OCI-LY3 (cell line): Measurements from ENCODE around the gene HS1BP3.

ENCODE experiments used
- H2AFZ ChIP-seq: fragments of 200-600, 300-600 bp; shearing (Covaris generic); 2 replicates; pipeline ENCODE4 v1.6.0; 2014; ENCODE audit warnings: antibody characterized with exemption, low read depth, low read length
- H3K27ac ChIP-seq: fragments of 200-600, 300-600 bp; sonication (generic); 2 replicates; pipeline ENCODE4 v1.5.1; 2014; ENCODE audit warnings: mild to moderate bottlenecking, low read length, moderate library complexity, mixed read lengths
- H3K27me3 ChIP-seq: fragments of 200-600, 300-600 bp; sonication (generic); 2 replicates; pipeline ENCODE4 v1.6.1; 2014; ENCODE audit warnings: low read depth, low read length, mixed read lengths
- H3K36me3 ChIP-seq: fragments of 200-600, 300-600 bp; sonication (generic); replicated peaks from 2 replicates; pipeline ENCODE3; 2014; ENCODE audit warnings: low read depth, low read length, mixed read lengths
- H3K4me1 ChIP-seq: fragments of 300-600, 200-600 bp; sonication (generic); 2 replicates; pipeline ENCODE4 v1.6.1; 2014; ENCODE audit warnings: low read length, mixed read lengths
- H3K4me2 ChIP-seq: fragments of 200-600, 300-600 bp; sonication (generic); 2 replicates; pipeline ENCODE4 v1.6.1; 2014; ENCODE audit warnings: low read length, mixed read lengths
- H3K4me3 ChIP-seq: fragments of 300-600, 200-600 bp; sonication (generic); 2 replicates; pipeline ENCODE4 v1.5.1; 2014; ENCODE audit warnings: antibody characterized with exemption, mild to moderate bottlenecking, low read length, moderate library complexity
- H3K79me2 ChIP-seq: fragments of 300-600, 200-600 bp; shearing (Covaris generic); 2 replicates; pipeline ENCODE4 v1.6.1; 2014; ENCODE audit warnings: mild to moderate bottlenecking, low read length, mixed read lengths
- H3K9ac ChIP-seq: fragments of 300-600, 200-600 bp; shearing (Covaris generic); 2 replicates; pipeline ENCODE4 v1.6.0; 2014; ENCODE audit warnings: mild to moderate bottlenecking, low read length, moderate library complexity
- H3K9me3 ChIP-seq: fragments of 200-600, 300-600 bp; shearing (Covaris generic); 2 replicates; pipeline ENCODE4 v1.6.1; 2014; ENCODE audit warnings: low read length, mixed read lengths; ENCODE audit not compliant: insufficient read depth
- H4K20me1 ChIP-seq: fragments of 200-600, 300-600 bp; sonication (generic); 2 replicates; pipeline ENCODE4 v1.6.1; 2016; ENCODE audit warnings: low read length, mixed read lengths; ENCODE audit not compliant: insufficient read depth
- CTCF ChIP-seq: fragments of 200-600, 300-600 bp; sonication (generic); IDR thresholded peaks from 2 replicates; pipeline ENCODE4 v1.5.1; 2014; ENCODE audit warnings: antibody characterized with exemption, low read length, low read depth
- EZH2phosphoT487 ChIP-seq: fragments of 200-600 bp; shearing (Covaris generic); IDR thresholded peaks from 2 replicates; pipeline ENCODE4 v1.6.1; 2018; ENCODE audit warnings: antibody characterized with exemption, mixed run types, low read depth

Gene HS1BP3

GRCh38 chr2:20637147-20637546 lies 13.8 kb downstream of the HS1BP3 start:
- Histone ChIP-seq H3K9ac (no peak overlapping the region), H3K27me3 (no peaks in the 10 kb centered on the region), H3K4me1 (no peaks in the 10 kb centered on the region), H2AFZ (no peak overlapping the region), H3K27ac (no peak overlapping the region), H4K20me1 (no peaks in the 10 kb centered on the region), H3K4me3 (no peak overlapping the region), H3K4me2 (no peak overlapping the region), H3K36me3 (no peaks in the 10 kb centered on the region), H3K9me3 (no peaks in the 10 kb centered on the region), H3K79me2 (no peaks in the 10 kb centered on the region)
- no peak for TF ChIP-seq CTCF
- no peak for TF ChIP-seq EZH2phosphoT487

DNA sequence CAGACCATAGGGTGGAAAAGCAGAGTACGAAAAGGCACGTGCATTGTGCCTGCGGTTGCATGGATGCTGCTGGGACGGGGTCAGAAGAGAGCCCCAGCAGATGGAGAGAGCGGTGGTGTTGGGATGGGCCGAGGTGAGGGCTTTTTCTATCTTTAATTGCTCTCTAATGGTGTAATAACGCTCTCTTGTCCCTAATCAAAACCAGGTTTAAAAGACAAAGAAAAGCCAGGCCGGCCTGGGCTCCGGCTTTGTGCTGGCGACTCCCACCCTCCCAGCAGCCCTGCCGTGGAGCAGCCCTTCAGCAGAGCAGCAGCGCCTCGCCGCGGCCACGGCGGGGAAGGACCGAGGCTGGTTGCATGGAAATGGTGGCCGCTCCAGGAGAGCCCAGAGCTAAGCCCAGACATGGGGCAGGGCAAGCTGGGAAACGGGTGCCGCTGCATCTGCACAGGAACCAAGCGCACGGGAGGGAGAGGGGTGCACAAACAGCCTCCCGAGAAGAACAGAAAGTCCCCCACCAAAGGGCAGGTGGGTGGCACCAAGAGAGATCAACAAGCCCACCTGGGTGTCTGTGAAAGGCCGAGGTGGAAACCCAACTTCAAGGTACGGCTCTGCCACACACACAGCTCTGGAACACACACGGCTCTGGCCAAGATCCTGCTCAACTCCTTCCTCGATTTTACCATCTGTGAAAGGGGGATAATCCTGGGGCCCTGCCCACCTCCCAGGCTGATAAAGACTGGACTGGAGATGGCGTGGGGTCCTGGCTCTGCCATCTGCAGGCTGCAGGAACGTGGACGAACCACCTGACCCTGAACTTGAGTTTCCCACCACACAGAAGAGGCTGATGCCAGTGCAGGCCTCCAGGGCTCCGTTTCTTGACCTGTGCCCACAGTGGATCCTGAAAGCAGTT lies 15.0 kb downstream of the HS1BP3 start:
- Histone ChIP-seq H3K9ac (no peak overlapping the region), H3K27ac (no peak overlapping the region)

DNA sequence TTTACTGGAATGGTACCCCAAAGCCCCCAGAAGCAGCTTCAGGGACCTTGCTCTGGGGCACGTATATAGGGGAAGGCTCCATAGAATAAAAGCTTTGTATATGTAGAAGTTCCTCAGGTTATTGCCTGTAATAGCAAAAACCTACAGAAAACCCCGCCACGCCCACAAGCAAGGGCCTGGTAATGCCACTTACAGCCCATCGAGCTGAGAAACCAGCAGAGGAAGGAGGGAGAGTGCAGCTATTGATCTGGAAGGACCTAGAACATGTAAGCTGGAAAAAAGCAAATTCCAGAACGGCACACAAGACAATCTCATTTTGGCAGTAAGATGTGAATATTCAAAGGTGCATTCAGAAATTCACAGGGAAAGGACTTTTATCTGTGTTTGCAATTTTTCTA lies 15.8 kb downstream of the HS1BP3 start:
- Histone ChIP-seq H3K4me2 (no peak overlapping the region), H3K36me3 (no peaks in the 10 kb centered on the region), H3K79me2 (no peaks in the 10 kb centered on the region), H3K4me1 (no peaks in the 10 kb centered on the region), H3K9me3 (no peaks in the 10 kb centered on the region), H2AFZ (no peak overlapping the region), H3K27ac (no peak overlapping the region), H3K9ac (no peak overlapping the region), H4K20me1 (no peaks in the 10 kb centered on the region), H3K27me3 (no peaks in the 10 kb centered on the region), H3K4me3 (no peak overlapping the region)
- TF ChIP-seq EZH2phosphoT487 (no peak), CTCF (no peak)

More for the DNA sequence above, 15.0 kb downstream of the HS1BP3 start:
- Histone ChIP-seq H3K27me3 (no peaks in the 10 kb centered on the region), H3K4me3 (no peak overlapping the region), H3K4me1 (no peaks in the 10 kb centered on the region), H2AFZ (no peak overlapping the region), H3K4me2 (no peak overlapping the region), H3K79me2 (no peaks in the 10 kb centered on the region), H3K36me3 (no peaks in the 10 kb centered on the region), H3K9me3 (no peaks in the 10 kb centered on the region), H4K20me1 (no peaks in the 10 kb centered on the region)
- no peak for TF ChIP-seq EZH2phosphoT487
- TF ChIP-seq CTCF, result no peak

DNA sequence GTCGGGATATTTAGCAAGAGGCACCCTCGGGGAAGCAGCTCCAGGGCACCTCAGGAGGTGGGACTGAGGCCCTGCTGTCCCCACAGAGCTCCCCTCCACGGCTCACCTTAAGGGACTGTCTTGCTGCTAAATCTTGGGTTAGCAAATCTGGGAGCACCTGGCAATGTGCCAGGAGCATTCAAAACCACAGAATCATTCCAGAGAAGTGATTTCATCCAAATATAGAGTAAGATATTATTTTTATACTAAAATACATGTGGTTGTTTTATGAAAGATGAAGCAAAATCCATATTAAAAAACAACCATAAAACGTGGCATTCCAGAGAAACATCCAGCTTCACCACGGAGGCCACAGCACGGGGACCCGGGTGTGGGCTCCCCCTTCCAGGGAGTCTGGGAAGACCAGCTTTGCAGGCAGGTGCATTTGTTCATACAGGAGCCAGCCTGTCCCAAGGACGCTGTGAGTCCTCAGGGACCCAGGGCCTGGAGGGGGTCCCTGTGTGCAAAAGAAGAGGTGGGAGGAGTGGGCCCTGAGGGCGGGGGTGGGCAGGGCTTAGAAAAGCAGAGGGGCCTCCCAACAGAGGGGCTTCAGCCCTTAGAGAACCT lies 16.3 kb downstream of the HS1BP3 start:
- H3K9me3 ChIP-seq, result no peaks in the 10 kb centered on the region
- no peak for TF ChIP-seq CTCF
- no peak for TF ChIP-seq EZH2phosphoT487
- H2AFZ ChIP-seq, result no peak overlapping the region
- no peak overlapping the region for H3K27ac ChIP-seq
- no peak overlapping the region for H3K9ac ChIP-seq
- no peaks in the 10 kb centered on the region for H3K79me2 ChIP-seq
- H3K4me2 ChIP-seq, result no peak overlapping the region
- H4K20me1 ChIP-seq, result no peaks in the 10 kb centered on the region
- no peaks in the 10 kb centered on the region for H3K27me3 ChIP-seq
- H3K36me3 ChIP-seq, result no peaks in the 10 kb centered on the region
- H3K4me1 ChIP-seq, result no peaks in the 10 kb centered on the region
- H3K4me3 ChIP-seq, result no peak overlapping the region
